ENCODE results near the gene CEP55.

Gene CEP55

GRCh38 chr10:93451244-93451947 lies 45.0 kb upstream of the CEP55 start:
- no peak for TF ChIP-seq PPARA (CRISPR knock-in tag; IDR thresholded peaks at IDR 0.05; ENCODE audit: borderline replicate concordance)
- TF ChIP-seq ZFP3 (CRISPR knock-in tag; IDR thresholded peaks at IDR 0.05), result no peak
- no peak for TF ChIP-seq OSR1 (CRISPR knock-in tag; IDR thresholded peaks at IDR 0.05)
- no peak for TF ChIP-seq SNAI2 (CRISPR knock-in tag; IDR thresholded peaks at IDR 0.05)
- no peak for TF ChIP-seq GLIS3 (CRISPR knock-in tag; IDR thresholded peaks at IDR 0.05)
- TF ChIP-seq ZNF565 (CRISPR knock-in tag; conservative IDR thresholded peaks at IDR 0.05; ENCODE audit: low read depth), result no peak
- TF ChIP-seq ESRRG (CRISPR knock-in tag; IDR thresholded peaks at IDR 0.05), result no peak
- no peak for TF ChIP-seq POU6F1 (CRISPR knock-in tag; IDR thresholded peaks at IDR 0.05; ENCODE audit: borderline replicate concordance, low read depth)
- TF ChIP-seq PATZ1 (CRISPR knock-in tag; IDR thresholded peaks at IDR 0.05; ENCODE audit: borderline replicate concordance), result no peak
- no peak for TF ChIP-seq ISL1 (CRISPR knock-in tag; IDR thresholded peaks at IDR 0.05)
- TF ChIP-seq ZNF70 (CRISPR knock-in tag; IDR thresholded peaks at IDR 0.05), result no peak
- no peak for ATAC-seq

GRCh38 chr10:93452143-93452542 lies 44.3 kb upstream of the CEP55 start:
- TF ChIP-seq ZFP3 (CRISPR knock-in tag; IDR thresholded peaks at IDR 0.05) (no peak), RARB (CRISPR knock-in tag; IDR thresholded peaks at IDR 0.05) (no peak), ZNF70 (CRISPR knock-in tag; IDR thresholded peaks at IDR 0.05) (no peak), POU6F1 (CRISPR knock-in tag; IDR thresholded peaks at IDR 0.05; ENCODE audit: borderline replicate concordance, low read depth) (no peak), PATZ1 (CRISPR knock-in tag; IDR thresholded peaks at IDR 0.05; ENCODE audit: borderline replicate concordance) (no peak), CSDC2 (CRISPR knock-in tag; IDR thresholded peaks at IDR 0.05) (no peak), BACH2 (CRISPR knock-in tag; IDR thresholded peaks at IDR 0.05; ENCODE audit: borderline replicate concordance) (no peak), ESRRG (CRISPR knock-in tag; IDR thresholded peaks at IDR 0.05) (no peak), ZC3H10 (CRISPR knock-in tag; IDR thresholded peaks at IDR 0.05) (no peak), ZNF565 (CRISPR knock-in tag; conservative IDR thresholded peaks at IDR 0.05; ENCODE audit: low read depth) (no peak), TOX (CRISPR knock-in tag; IDR thresholded peaks at IDR 0.05; ENCODE audit: borderline replicate concordance) (no peak), TCF4 (CRISPR knock-in tag; IDR thresholded peaks at IDR 0.05; ENCODE audit: borderline replicate concordance) (no peak), ARNTL (CRISPR knock-in tag; IDR thresholded peaks at IDR 0.05; ENCODE audit: borderline replicate concordance, low read depth) (no peak), CREB5 (CRISPR knock-in tag; IDR thresholded peaks at IDR 0.05; ENCODE audit: low read depth) (no peak), SNAI2 (CRISPR knock-in tag; IDR thresholded peaks at IDR 0.05) (no peak), PPARA (CRISPR knock-in tag; IDR thresholded peaks at IDR 0.05; ENCODE audit: borderline replicate concordance) (no peak)
- no peak for ATAC-seq

- ATAC-seq, result no peak
- no peak for TF ChIP-seq OSR1 (CRISPR knock-in tag; IDR thresholded peaks at IDR 0.05)
- TF ChIP-seq TOX (CRISPR knock-in tag; IDR thresholded peaks at IDR 0.05; ENCODE audit: borderline replicate concordance), result no peak
- TF ChIP-seq ARNTL (CRISPR knock-in tag; IDR thresholded peaks at IDR 0.05; ENCODE audit: borderline replicate concordance, low read depth), result no peak
- TF ChIP-seq CSRNP3 (CRISPR knock-in tag; IDR thresholded peaks at IDR 0.05), result no peak
- TF ChIP-seq CSDC2 (CRISPR knock-in tag; IDR thresholded peaks at IDR 0.05), result no peak
- TF ChIP-seq CREB5 (CRISPR knock-in tag; IDR thresholded peaks at IDR 0.05; ENCODE audit: low read depth), result no peak
- no peak for TF ChIP-seq ESRRG (CRISPR knock-in tag; IDR thresholded peaks at IDR 0.05)
- no peak for TF ChIP-seq ZFP3 (CRISPR knock-in tag; IDR thresholded peaks at IDR 0.05)
- no peak for TF ChIP-seq ZNF8 (CRISPR knock-in tag; IDR thresholded peaks at IDR 0.05)
- TF ChIP-seq ISL1 (CRISPR knock-in tag; IDR thresholded peaks at IDR 0.05), result no peak
- no peak for TF ChIP-seq TSHZ2 (CRISPR knock-in tag; IDR thresholded peaks at IDR 0.05)
Measured at GRCh38 chr10:93454146-93454545, 42.3 kb upstream of the CEP55 start.

Data from SK-N-SH treated with all-trans-retinoic acid at 6 μM for 48 hours (cell line).